Mesothelial cell of epicardium (in vitro differentiated cells): Measurements from ENCODE around the gene AKAP8. TPM values are rescaled to one million over a fixed set of nuclear protein-coding genes. Genes with fewer than 3 reads are reported as not detected.
"Not testable (repeated sequence)": the region's sequence is repeated elsewhere in the genome, so short reads cannot be mapped to it uniquely, and the experiment has no call there.

Experiments used
- DNase-seq, 2 experiments: peaks; one replicate each; pipeline ENCODE4 v3.0.0; 2021; ENCODE audit warnings: low spot score in 2 of 2; ENCODE audit not compliant: unreplicated experiment in 2 of 2
- H3K27ac Mint-ChIP-seq: 2 replicates; pipeline ENCODE4 v1.8.0; 2021; ENCODE audit warnings: mixed read lengths
- H3K27me3 Mint-ChIP-seq: 2 replicates; pipeline ENCODE4 v1.8.0; 2021; ENCODE audit warnings: low read depth, mixed read lengths
- H3K36me3 Mint-ChIP-seq: 2 replicates; pipeline ENCODE4 v1.8.0; 2021; ENCODE audit warnings: mixed read lengths
- H3K4me1 Mint-ChIP-seq: 2 replicates; pipeline ENCODE4 v1.8.0; 2021; ENCODE audit warnings: mixed read lengths
- H3K4me3 Mint-ChIP-seq: 2 replicates; pipeline ENCODE4 v1.8.0; 2021; ENCODE audit warnings: mild to moderate bottlenecking, moderate library complexity, mixed read lengths
- H3K9me3 Mint-ChIP-seq: 2 replicates; pipeline ENCODE4 v1.8.0; 2021; ENCODE audit warnings: mixed read lengths
- total RNA-seq: library from RNA; stranded (reverse); gene quantifications from 3 replicates; pipeline ENCODE4 v1.2.1, GENCODE V29; 2021
- TF ChIP-seq, protein P1 (sequence below): fragments of 200-600 bp; sonication (generic); IDR thresholded peaks from one replicate; pipeline ENCODE4 v1.5.0; 2021; ENCODE audit warnings: antibody characterized with exemption; ENCODE audit not compliant: unreplicated experiment

AKAP8 gene
- total RNA-seq, 1 donor from 2014 or later = 43.5 TPM

DNA sequence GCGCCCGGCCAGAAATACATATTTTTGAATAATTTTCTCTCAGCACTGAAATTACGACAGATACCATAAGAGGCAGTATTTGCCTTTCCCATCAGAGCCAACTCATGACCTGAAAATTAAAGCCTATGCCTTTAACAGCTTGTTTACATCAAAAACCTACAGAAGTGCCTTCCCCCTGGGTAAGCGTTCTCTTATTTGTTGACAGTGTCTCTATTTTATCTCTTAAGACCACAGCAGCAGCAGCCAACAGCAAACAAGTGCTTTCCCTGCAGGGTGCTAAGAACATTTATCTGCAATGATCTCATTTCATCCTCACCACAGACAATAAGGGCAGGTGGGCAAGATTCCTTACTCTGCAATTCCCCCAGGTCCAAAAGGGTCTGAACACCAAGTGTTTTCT is 33.2 kb upstream of the AKAP8 start:
- H3K4me1 Mint-ChIP-seq = peaks cover 27% of the 10 kb centered on the region
- no peaks in the 10 kb centered on the region for H3K27me3 Mint-ChIP-seq
- peaks cover 12% of the 10 kb centered on the region for H3K36me3 Mint-ChIP-seq
- no peak overlapping the region for H3K4me3 Mint-ChIP-seq
- TF ChIP-seq, protein P1, sequence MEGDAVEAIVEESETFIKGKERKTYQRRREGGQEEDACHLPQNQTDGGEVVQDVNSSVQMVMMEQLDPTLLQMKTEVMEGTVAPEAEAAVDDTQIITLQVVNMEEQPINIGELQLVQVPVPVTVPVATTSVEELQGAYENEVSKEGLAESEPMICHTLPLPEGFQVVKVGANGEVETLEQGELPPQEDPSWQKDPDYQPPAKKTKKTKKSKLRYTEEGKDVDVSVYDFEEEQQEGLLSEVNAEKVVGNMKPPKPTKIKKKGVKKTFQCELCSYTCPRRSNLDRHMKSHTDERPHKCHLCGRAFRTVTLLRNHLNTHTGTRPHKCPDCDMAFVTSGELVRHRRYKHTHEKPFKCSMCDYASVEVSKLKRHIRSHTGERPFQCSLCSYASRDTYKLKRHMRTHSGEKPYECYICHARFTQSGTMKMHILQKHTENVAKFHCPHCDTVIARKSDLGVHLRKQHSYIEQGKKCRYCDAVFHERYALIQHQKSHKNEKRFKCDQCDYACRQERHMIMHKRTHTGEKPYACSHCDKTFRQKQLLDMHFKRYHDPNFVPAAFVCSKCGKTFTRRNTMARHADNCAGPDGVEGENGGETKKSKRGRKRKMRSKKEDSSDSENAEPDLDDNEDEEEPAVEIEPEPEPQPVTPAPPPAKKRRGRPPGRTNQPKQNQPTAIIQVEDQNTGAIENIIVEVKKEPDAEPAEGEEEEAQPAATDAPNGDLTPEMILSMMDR = no peak
- H3K9me3 Mint-ChIP-seq = no peaks in the 10 kb centered on the region
- H3K27ac Mint-ChIP-seq = peak overlapping the region; percentile 68
- DNase-seq = no peak

DNA sequence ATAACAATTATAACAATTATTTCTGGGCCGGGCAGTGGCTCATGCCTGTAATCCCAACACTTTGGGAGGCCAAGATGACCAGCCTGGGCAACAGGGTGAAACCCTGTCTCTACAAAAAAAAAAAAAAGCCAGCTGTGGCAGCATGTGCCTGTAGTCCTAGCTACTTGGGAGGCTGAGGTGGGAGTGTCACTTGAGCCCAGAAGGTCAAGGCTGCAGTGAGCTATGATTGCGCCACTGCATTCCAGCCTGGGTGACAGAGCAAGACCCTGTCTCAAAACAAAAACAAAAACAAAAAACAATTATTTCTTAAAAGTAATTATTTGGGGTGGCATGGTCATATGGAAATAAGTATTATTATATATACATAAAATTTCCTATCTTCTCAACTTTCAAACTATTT is 31.8 kb upstream of the AKAP8 start:
- peaks cover 13% of the 10 kb centered on the region for H3K36me3 Mint-ChIP-seq
- not testable (repeated sequence) for H3K9me3 Mint-ChIP-seq, H3K4me3 Mint-ChIP-seq, DNase-seq, H3K27me3 Mint-ChIP-seq, H3K27ac Mint-ChIP-seq
- peaks cover 15% of the 10 kb centered on the region for H3K4me1 Mint-ChIP-seq

- Mint-ChIP-seq H3K9me3 (no peaks in the 10 kb centered on the region), H3K36me3 (peaks cover 11% of the 10 kb centered on the region), H3K4me1 (peaks cover 2% of the 10 kb centered on the region), H3K4me3 (no peak overlapping the region), H3K27me3 (no peaks in the 10 kb centered on the region), H3K27ac (no peak overlapping the region)
- DNase-seq = no peak
- TF ChIP-seq, protein P1 = no peak
These were observed 25.2 kb upstream of the AKAP8 start for GRCh38 chr19:15404780-15405211.

- Mint-ChIP-seq H3K4me3 (no peak overlapping the region), H3K9me3 (no peaks in the 10 kb centered on the region), H3K27me3 (no peaks in the 10 kb centered on the region), H3K27ac (no peak overlapping the region), H3K4me1 (peaks cover 2% of the 10 kb centered on the region), H3K36me3 (peaks cover 11% of the 10 kb centered on the region)
- DNase-seq = no peak
- TF ChIP-seq, protein P1 = no peak
These were observed 24.7 kb upstream of the AKAP8 start for GRCh38 chr19:15404097-15404779.

- Mint-ChIP-seq H3K27me3 (no peaks in the 10 kb centered on the region), H3K36me3 (peaks cover 10% of the 10 kb centered on the region)
These were observed 23.6 kb upstream of the AKAP8 start for GRCh38 chr19:15403151-15403531.

DNA sequence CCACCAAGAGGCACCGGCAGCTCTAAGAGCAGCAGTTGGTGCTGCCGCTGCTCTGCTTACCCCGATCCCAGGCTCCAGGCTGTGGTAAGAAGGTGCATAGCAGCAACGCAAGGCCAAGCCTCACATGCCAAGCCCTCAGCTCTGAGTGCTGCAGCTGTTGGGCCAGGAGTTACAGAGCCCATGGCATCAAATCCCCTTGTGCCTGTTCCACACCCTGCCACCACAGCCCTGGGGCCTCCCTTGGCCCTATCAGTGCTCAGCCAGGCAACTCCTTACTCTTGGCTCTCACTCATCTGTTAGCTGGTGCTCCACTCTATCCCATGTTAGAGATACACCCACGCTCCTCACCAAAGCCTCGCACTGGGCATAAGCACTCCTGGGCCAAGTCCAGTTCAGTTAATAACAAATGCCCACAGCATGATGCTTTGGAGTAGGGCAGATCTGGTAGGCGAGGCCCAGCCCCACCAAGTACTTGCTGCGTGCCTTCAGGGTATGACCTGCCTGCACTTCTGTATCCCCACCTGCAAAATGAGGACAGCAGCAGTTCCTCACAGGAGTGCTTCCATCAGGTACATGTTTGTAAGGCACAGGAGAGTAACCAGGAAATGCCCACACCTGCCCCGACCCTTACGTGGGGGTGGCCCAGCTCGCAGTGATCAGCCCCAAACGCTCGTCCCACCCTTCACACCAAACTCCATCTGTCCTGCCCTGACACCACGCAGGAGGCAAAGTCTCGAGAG is 23.0 kb upstream of the AKAP8 start:
- H3K4me3 Mint-ChIP-seq = no peak overlapping the region
- no peaks in the 10 kb centered on the region for H3K4me1 Mint-ChIP-seq
- no peaks in the 10 kb centered on the region for H3K9me3 Mint-ChIP-seq
- H3K27me3 Mint-ChIP-seq = no peaks in the 10 kb centered on the region
- H3K36me3 Mint-ChIP-seq = peaks cover 11% of the 10 kb centered on the region
- TF ChIP-seq, protein P1 = no peak
- DNase-seq = no peak
- no peak overlapping the region for H3K27ac Mint-ChIP-seq

More at GRCh38 chr19:15403151-15403531, 23.6 kb upstream of the AKAP8 start:
- H3K27ac Mint-ChIP-seq = no peak overlapping the region
- H3K9me3 Mint-ChIP-seq = no peaks in the 10 kb centered on the region
- H3K4me3 Mint-ChIP-seq = no peak overlapping the region
- TF ChIP-seq, protein P1 = no peak
- no peak for DNase-seq
- H3K4me1 Mint-ChIP-seq = peaks cover 2% of the 10 kb centered on the region
